CD4-positive, alpha-beta T cell treated with Interferon gamma for 1 hour (primary cell): ENCODE measurements around the gene RERE.
"Not testable (repeated sequence)": the region's sequence is repeated elsewhere in the genome, so short reads cannot be mapped to it uniquely, and the experiment has no call there.

ENCODE experiments used
- DNase-seq: peaks from one replicate; pipeline ENCODE4 v3.0.0-alpha.2; 2020

The RERE gene

DNA sequence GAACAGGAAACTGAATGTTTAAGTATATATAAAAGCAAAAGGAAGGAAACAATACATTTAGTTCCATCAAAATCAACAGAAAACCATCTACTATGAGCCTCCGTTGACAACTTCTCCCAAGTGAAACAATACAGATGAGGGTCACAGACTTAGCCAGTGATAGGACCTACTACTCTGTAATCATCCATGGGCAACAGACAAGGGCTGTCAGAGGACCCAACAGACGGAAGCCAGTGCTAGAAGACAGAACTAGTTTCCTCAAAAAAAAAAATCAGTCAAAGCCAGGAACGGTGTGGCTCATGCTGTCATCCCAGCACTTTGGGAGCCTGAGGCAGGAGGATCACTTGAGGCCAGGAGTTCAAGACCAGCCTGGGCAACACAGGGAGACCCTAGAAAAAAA, 20.6 kb downstream of the RERE start:
- no peak for DNase-seq

DNA sequence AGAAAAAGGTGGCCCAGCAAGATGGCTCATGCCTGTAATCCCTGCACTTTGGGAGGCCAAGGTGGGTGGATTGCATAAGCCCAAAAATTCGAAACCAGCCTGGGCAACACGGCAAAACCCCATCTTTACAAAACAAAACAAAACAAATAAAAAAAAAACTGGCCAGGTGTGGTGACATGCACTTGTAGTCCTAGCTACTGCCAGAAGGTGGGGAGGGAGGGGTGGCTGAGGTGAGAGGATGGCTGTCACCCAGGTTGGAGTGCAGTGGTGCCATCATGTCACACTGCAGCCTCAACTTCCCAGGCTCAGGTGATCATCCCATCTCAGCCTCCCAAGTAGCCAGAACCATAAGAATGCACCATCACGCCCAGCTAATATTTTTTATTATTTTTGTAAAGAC, 22.8 kb downstream of the RERE start:
- no peak for DNase-seq

DNA sequence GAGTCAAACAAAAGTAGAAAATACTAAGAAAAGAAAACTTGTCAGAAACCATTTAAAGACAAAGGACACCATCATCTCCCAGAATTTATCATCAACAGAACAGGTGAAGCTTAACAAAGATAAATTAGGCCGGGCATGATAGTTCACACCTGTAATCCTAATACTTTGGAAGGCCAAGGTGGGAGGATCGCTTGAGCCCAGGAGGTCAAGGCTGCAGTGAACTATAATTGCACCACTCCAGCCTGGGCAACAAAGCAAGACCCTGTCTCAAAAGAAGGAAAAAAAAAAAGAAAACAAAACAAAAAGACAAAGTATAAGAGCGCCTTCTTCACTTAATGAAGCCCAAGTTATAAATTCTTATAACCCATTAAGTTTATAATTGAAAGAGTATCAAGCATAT, 25.6 kb downstream of the RERE start:
- no peak for DNase-seq

DNA sequence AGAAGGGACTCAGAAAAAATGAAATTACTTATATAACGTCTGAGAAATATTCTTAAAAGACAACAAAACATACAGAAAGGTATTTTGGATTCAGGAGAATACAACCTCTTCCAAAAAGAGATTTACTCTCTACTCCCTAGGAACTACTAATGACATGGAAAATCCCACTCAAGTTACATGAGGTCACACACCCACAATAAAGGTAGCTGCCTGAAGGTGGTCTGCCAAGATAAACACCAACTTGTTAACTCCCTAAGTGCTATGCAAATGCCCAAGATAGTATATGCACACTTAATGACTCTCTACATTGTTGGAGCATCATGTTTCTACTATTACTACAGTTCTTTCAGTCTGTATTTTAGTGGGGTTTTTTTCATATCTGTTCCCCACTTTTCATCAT, 26.5 kb downstream of the RERE start:
- no peak for DNase-seq

- DNase-seq: no peak
Measured at GRCh38 chr1:8790478-8790877, 27.0 kb downstream of the RERE start.

DNA sequence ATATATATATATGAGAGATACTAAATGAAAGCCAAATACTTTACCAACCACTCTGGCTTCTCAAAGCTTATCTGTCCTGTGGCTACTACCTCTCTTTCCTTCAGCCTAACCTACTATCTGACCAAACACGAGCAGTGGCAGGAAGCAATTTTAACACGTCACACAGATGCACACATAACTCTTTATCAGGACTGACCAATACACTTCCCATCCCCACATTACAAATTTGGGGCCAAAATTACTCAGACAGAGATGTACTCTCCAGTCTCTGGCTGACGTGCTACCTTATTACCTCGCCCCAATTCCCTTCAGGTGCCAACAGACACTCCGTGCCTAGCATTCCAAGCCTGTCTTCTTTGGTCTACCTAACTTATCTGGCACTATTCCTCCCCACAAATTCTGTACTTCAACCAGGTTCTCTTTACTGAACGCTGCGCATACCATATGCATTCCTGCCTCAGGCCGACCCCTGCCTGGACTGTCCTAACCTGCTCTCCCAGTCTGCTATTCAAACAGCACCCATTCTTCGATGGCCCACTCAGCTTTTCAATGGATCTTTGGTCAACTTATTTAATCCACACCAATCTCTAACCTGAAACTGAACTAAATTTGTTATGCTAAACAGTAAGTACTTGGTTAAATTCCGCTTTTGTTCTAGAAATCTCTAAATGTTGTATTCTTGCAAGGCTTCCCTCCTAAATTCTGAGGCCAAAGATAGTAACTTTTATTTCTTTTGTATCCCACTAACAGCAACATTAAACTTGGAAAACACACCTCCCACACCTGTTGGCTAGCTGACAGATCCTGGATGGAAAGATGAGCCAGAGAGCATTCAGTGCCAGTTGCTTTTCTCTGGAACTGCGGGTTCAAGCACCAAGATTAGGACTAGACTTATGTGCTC, 27.9 kb downstream of the RERE start:
- no peak for DNase-seq

GRCh38 chr1:8787218-8787617, 30.2 kb downstream of the RERE start:
- no peak for DNase-seq

GRCh38 chr1:8786204-8786603, 31.2 kb downstream of the RERE start:
- not testable (repeated sequence) for DNase-seq

- DNase-seq: no peak
Measured at GRCh38 chr1:8782955-8783354, 34.5 kb downstream of the RERE start.

DNA sequence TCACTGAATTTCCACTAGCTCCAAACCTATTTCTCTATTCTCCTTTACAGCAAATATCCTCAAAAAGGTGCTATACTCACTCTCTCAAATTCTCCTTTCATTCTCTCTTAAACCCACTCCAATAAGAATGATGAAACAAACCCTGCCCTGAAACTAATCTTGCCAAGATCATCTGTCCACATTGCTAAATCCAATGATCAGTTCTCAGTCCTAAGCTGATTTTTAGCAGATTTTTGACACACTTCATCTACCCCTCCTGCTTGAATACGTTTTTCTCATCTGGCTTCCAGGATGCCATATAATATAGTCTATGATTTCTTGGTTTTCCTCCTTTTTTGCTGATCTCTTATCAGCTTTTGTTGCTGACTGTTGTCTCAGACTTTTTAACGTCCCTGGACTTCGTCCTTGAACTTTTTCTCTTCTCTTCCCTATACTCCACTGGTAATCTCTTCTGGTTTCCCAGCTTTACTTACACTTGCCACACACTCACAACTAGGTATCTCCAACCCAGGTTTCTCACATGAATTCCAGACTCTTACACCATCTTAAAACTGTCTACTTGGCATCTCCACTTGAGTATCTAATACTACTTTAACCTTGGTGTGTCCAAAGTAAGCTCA, 35.3 kb downstream of the RERE start:
- no peak for DNase-seq

GRCh38 chr1:8780405-8780804, 37.0 kb downstream of the RERE start:
- no peak for DNase-seq

DNA sequence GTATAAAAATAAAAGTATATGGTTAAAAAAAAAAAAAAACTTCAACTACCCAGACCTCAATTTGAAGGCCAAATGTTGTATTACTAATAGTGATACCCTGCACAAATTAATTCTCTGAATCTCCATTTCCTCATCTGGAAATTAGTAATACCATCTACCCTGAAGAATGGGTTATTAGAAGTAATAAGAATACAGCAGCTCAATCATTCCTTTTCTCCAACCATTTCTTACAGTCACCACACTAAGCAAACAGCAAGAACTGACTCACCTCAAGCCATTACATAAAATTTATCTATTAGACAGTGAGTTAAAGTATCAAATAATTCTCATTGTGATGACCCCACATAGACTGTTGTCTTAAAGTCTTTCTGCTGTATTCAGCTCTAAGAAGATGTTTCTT, 39.6 kb downstream of the RERE start:
- no peak for DNase-seq

- no peak for DNase-seq
Measured at GRCh38 chr1:8776104-8776503, 41.3 kb downstream of the RERE start.

DNA sequence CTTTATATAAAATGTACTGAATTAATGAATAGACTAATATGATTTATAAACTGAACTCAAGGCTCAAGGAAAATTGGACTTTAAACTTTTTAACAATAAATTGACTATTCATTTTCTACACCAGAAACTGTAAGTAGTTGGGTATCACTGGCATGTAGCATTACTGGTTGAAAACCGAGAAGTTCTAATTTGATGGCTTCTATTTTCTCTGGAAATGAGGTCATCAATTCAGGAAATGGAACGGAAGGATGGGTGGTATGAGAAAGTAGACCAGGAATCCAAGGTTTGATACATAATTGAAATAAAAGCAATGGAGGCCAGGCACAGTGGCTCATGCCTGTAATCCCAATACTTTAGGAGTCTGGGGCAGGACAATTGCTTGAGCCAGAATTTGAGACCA, 50.4 kb downstream of the RERE start:
- no peak for DNase-seq

DNA sequence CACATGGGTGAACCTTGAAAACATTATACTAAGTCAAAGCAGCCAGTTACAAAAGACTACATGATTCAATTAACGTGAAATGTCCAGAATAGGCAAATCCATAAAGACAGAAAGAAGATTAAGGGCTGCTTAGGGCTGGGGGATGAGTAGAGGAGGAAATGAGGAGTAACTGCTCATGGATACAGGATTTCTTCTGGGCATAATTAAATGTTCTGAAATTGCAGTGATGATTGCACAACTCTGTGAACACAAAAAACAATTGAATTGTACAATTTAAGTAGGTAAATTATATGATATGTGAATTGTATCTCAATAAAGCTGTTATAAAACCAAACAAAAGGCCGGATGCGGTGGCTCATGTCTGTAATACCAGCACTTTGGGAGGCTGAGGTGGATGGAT, 52.2 kb downstream of the RERE start:
- DNase-seq: no peak

DNA sequence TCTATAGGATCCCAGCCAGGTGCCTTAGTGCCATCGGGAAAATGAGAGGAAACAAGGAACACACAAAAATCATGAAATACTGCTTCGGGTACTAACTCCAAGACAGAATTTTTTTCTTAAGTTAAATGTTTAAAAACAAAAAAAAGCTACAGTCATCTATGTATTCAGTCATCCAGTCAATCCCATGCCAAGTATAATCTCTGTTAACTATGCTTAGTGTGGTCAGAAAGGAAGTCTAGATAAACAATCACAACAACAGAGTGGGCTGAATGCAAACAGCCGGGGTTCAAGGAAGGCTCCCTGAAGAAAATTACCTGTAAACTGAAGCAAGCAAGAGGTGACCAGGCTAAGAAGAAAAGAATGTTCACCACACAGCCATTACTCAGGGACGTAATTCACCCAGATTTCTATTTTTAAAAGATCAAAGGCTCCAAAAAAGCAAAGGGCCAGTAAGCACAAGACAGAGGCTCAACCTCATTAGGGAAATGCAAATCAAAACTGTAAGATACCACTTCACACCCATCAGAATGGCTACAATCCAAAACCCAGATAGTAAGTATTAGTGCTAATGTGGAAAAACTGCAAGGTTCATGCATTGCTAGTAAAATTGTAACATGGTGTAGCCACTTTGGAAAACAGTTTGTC, 53.0 kb downstream of the RERE start:
- no peak for DNase-seq

GRCh38 chr1:8763888-8764287, 53.6 kb downstream of the RERE start:
- no peak for DNase-seq

DNA sequence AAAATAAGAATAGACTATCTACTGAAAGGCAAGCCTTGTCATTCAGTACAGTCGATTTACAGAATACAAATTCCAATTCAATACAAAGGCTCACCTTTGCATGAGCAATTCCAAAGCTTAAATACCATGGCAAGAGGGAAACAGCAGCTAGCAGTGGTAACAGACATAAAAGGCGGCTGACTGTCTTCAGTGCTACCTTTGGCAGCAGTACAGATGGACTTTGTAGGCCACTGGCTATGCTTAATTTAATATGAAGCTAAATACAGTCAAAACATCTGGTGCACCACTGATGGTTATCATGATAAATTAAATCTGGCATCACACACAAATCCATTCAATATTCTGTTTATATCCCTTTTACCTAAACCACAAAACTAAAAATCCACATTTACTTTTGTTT, 62.4 kb downstream of the RERE start:
- no peak for DNase-seq

DNA sequence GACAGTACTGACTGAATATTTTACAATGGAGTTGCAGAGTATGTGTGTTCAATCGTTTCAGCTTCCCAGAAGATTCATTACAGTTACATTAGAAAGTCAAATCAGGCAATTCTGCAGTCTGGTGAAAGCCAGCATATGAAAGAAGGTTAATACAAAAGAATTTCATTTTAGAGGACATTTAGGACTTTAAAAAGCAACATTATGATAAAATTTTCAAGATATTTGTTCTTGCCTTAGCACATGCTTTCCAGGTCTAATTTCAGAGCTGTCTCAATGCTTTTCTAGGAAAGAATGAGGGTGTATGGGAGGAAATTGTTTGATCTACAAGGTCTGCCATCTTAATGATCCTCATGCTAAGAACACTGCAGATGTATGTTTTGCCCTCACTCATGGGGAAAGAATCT, 63.2 kb downstream of the RERE start:
- no peak for DNase-seq

- no peak for DNase-seq
Measured at GRCh38 chr1:8753736-8754135, 63.7 kb downstream of the RERE start.

DNA sequence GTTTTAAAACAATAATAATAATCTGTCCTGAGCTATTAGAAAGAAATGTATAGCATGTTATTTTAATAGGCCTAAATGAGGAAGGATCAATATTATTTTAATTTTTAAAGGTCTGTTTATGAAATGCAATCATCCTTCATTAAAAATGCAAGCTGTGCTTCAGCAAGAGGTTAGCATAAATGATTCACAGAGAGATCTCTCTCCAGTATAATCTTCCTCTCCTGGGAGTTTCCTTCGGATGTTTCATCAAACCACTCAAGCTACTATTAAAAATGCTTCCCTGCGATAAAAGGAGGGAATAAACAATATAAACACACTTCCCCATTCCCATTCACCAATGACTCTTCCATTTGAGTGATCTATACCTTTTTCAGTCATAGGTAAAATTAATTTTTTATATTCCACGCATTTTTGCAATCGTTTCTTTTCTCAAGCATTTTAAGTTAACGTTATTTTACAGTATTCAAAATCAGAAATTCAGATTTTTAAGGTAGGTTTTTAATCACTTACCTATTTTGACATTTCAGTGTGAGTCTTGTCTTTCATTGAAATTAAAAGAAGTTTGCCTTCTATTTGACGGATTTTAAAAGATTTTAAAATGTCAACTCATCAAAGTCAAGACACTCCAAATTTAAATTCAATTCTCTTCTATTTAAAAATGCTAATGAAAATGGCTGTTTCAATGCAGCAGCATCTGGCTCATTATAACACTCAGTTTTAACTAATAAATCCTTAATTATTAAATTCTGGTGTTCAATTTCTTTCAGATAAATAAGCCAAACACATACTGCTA, 64.3 kb downstream of the RERE start:
- no peak for DNase-seq

DNA sequence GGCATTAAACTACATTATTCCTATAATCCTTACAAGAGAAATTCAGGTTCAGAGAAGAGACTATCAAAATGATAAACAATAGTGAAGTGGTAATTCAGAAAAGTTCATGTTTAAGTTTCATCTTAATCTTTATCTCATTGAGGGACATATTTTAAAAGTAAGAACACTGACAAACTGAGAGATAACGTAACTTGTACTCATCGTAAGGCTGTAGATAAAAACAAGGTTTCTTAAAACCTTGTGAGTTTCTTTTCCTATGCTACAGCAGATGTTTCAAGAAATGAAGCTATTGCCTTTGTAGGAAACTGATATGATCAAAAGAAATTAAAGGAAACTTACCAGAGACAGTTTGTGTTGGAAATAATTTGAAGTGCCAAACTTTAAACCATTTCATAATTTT, 65.0 kb downstream of the RERE start:
- no peak for DNase-seq

GRCh38 chr1:8751984-8752383, 65.5 kb downstream of the RERE start:
- DNase-seq: no peak
